GM12801 (cell line): ENCODE results near the gene MINDY2.

Experiments
- CTCF ChIP-seq: IDR thresholded peaks from one replicate; pipeline ENCODE4 v1.5.1; 2011; ENCODE audit warnings: control low read depth; ENCODE audit not compliant: insufficient read length; ENCODE audit errors: extremely low read depth

The MINDY2 gene

GRCh38 chr15:58746174-58746573 lies 24.9 kb upstream of the MINDY2 start:
- TF ChIP-seq CTCF: no peak

GRCh38 chr15:58748040-58748851 lies 22.9 kb upstream of the MINDY2 start:
- TF ChIP-seq CTCF: no peak

- no peak for TF ChIP-seq CTCF
These were observed 22.1 kb upstream of the MINDY2 start for GRCh38 chr15:58748852-58749531.

GRCh38 chr15:58749532-58750337 lies 21.4 kb upstream of the MINDY2 start, which contains the start of gene ADAM10:
Gene ADAM10, minus strand, starts transcription at chr15:58749707. Its CDS starts 173 bp downstream, at chr15:58749534.
- no peak for TF ChIP-seq CTCF

GRCh38 chr15:58752716-58753115 lies 18.4 kb upstream of the MINDY2 start:
- TF ChIP-seq CTCF: no peak

GRCh38 chr15:58755350-58755749 lies 15.8 kb upstream of the MINDY2 start:
- TF ChIP-seq CTCF: no peak

GRCh38 chr15:58755956-58756355 lies 15.1 kb upstream of the MINDY2 start:
- TF ChIP-seq CTCF: no peak
